Peyer's patch (tissue), 4 donors: Measurements from ENCODE around the gene ZMIZ1.
A peak's percentile ranks its signal among the peaks of the same experiment; 100 is the strongest.

Experiments used
- CTCF ChIP-seq, 6 experiments: fragments of 450-650 bp in 4 of 6; fragments of 200-600 bp in 2 of 6; sonication (generic) in 1 of 6; IDR thresholded peaks; one replicate each; pipeline ENCODE4 v1.5.1; 2017 to 2019; ENCODE audit warnings: antibody characterized with exemption in 6 of 6, mild to moderate bottlenecking in 3 of 6, moderate library complexity in 1 of 6
- POLR2A ChIP-seq, 2 donors: fragments of 450-650 bp; IDR thresholded peaks; one replicate each; pipeline ENCODE4 v1.5.1; 2017; ENCODE audit warnings: antibody characterized with exemption in 2 of 2, mild to moderate bottlenecking in 2 of 2, moderate library complexity in 2 of 2

- TF ChIP-seq CTCF (IDR thresholded peaks at IDR 0.05) (peak in 3 of 6 experiments; percentile 14 to 40 (median 31)), POLR2A (IDR thresholded peaks at IDR 0.05) (no peak)
These were observed 2.1 kb upstream of the ZMIZ1 start for GRCh38 chr10:79066411-79067240.
